H1 (cell line): ENCODE data around the gene OTC. TPM values are rescaled to one million over a fixed set of nuclear protein-coding genes. Genes with fewer than 3 reads are reported as not detected.

Experiments
- CTCF ChIA-PET: fragments of 300-600 bp; sonication (Branson Sonifier 250); formaldehyde crosslinking; loops from one replicate; lab custom pipeline; 2021; ENCODE audit not compliant: partially characterized antibody; lab: Charles Lee
- POLR2A ChIA-PET: fragments of 300-600 bp; sonication (Branson Sonifier 250); formaldehyde crosslinking; loops from one replicate; lab custom pipeline; 2021; ENCODE audit warnings: inconsistent platforms; ENCODE audit not compliant: partially characterized antibody; lab: Charles Lee
- DNase-seq, 2 experiments: peaks; one replicate each; pipeline versions ENCODE4 v3.0.0 to v3.0.0-alpha.2; 2010 to 2022; ENCODE audit warnings: low spot score in 2 of 2, low read depth in 1 of 2, mixed read lengths in 1 of 2
- FAIRE-seq: peaks from 2 replicates; lab custom pipeline; 2011; peaks lifted over from hg19 to GRCh38; lab: Jason Lieb, UNC
- H2AFZ ChIP-seq: 2 replicates; pipeline ENCODE4 v1.8.1; 2012; ENCODE audit warnings: low read length, inconsistent platforms
- H2AK5ac ChIP-seq: 2 replicates; pipeline ENCODE4 v1.6.1; 2013; ENCODE audit warnings: low read depth, low read length
- H2BK120ac ChIP-seq: replicated peaks from 2 replicates; pipeline ENCODE3; 2013; ENCODE audit warnings: low read depth, low read length, inconsistent platforms
- H2BK12ac ChIP-seq: 2 replicates; pipeline ENCODE4 v1.6.1; 2013; ENCODE audit warnings: low read depth, low read length
- H2BK15ac ChIP-seq: 2 replicates; pipeline ENCODE4 v1.6.1; 2013; ENCODE audit warnings: low read length
- H2BK20ac ChIP-seq: 2 replicates; pipeline ENCODE4 v1.6.1; 2013; ENCODE audit warnings: low read length
- H2BK5ac ChIP-seq: 2 replicates; pipeline ENCODE4 v1.6.1; 2013; ENCODE audit warnings: low read depth, low read length
- H3K14ac ChIP-seq: 2 replicates; pipeline ENCODE4 v1.6.1; 2013; ENCODE audit warnings: inconsistent platforms; ENCODE audit not compliant: insufficient read length
- H3K18ac ChIP-seq: 2 replicates; pipeline ENCODE4 v1.6.1; 2013; ENCODE audit warnings: low read length; ENCODE audit errors: extremely low read depth
- H3K23ac ChIP-seq: 2 replicates; pipeline ENCODE4 v1.6.1; 2013; ENCODE audit warnings: inconsistent platforms; ENCODE audit not compliant: insufficient read length
- H3K23me2 ChIP-seq: 2 replicates; pipeline ENCODE4 v1.6.1; 2013; ENCODE audit warnings: low read depth, low read length
- H3K27ac ChIP-seq: 2 replicates; pipeline ENCODE4 v1.6.1; 2011; ENCODE audit warnings: low read depth, low read length, inconsistent platforms
- H3K27me3 ChIP-seq, 4 experiments: replicated peaks in 1 of 4; 1 replicate in 1 of 4; 2 replicates in 3 of 4; pipeline versions ENCODE4 v1.6.1 to v1.8.1; 2011 to 2013; ENCODE audit warnings: low read length in 3 of 4, mild to moderate bottlenecking in 3 of 4, inconsistent platforms in 2 of 4, mixed read lengths in 2 of 4, moderate library complexity in 1 of 4; ENCODE audit not compliant: control insufficient read depth in 3 of 4, insufficient read depth in 3 of 4; ENCODE audit errors: extremely low read depth in 1 of 4
- H3K36me3 ChIP-seq, 4 experiments: 2 replicates each; pipeline versions ENCODE4 v1.6.1 to v1.8.1; 2011 to 2013; ENCODE audit warnings: mild to moderate bottlenecking in 4 of 4, low read length in 3 of 4, moderate library complexity in 2 of 4, control low read depth in 1 of 4, inconsistent platforms in 1 of 4; ENCODE audit not compliant: insufficient read depth in 4 of 4, control insufficient read depth in 2 of 4
- H3K4ac ChIP-seq: replicated peaks from 2 replicates; pipeline ENCODE3; 2013; ENCODE audit warnings: low read length, low read depth, mixed read lengths, inconsistent platforms; ENCODE audit not compliant: insufficient read length
- H3K4me1 ChIP-seq, 4 experiments: replicated peaks in 1 of 4; 1 replicate in 1 of 4; 2 replicates in 3 of 4; pipeline versions ENCODE4 v1.6.1 to v1.8.1; 2011 to 2013; ENCODE audit warnings: low read length in 3 of 4, inconsistent platforms in 2 of 4, mixed read lengths in 1 of 4; ENCODE audit not compliant: insufficient read depth in 4 of 4, control insufficient read depth in 3 of 4
- H3K4me2 ChIP-seq, 2 experiments: 2 replicates each; pipeline versions ENCODE4 v1.6.1 to v1.8.1; 2011 to 2013; ENCODE audit warnings: low read depth in 2 of 2, low read length in 2 of 2, control low read depth in 1 of 2, inconsistent platforms in 1 of 2, mild to moderate bottlenecking in 1 of 2; ENCODE audit not compliant: insufficient read depth in 1 of 2
- H3K4me3 ChIP-seq, 4 experiments: fragments of 200-600, 300-600 bp in 1 of 4; sonication (generic), shearing (Covaris generic), sonication (Bioruptor Twin) in 1 of 4; 2 replicates each; pipeline versions ENCODE4 v1.5.1 to v1.8.1; 2011 to 2016; ENCODE audit warnings: low read length in 4 of 4, low read depth in 3 of 4, control low read depth in 2 of 4, inconsistent platforms in 2 of 4, mild to moderate bottlenecking in 2 of 4, mixed read lengths in 1 of 4, moderate library complexity in 1 of 4; ENCODE audit not compliant: insufficient read depth in 2 of 4; ENCODE audit errors: extremely low read depth in 1 of 4
- H3K56ac ChIP-seq: replicated peaks from 2 replicates; pipeline ENCODE3; 2013; ENCODE audit warnings: low read depth, mild to moderate bottlenecking, mixed read lengths, low read length, inconsistent platforms; ENCODE audit not compliant: insufficient read length
- H3K79me1 ChIP-seq: 2 replicates; pipeline ENCODE4 v1.6.1; 2013; ENCODE audit warnings: low read depth, low read length, control low read depth
- H3K79me2 ChIP-seq, 2 experiments: 2 replicates each; pipeline versions ENCODE4 v1.6.1 to v1.8.1; 2012 to 2013; ENCODE audit warnings: low read length in 2 of 2, mild to moderate bottlenecking in 2 of 2, inconsistent platforms in 1 of 2; ENCODE audit not compliant: insufficient read depth in 2 of 2, control insufficient read depth in 1 of 2
- H3K9ac ChIP-seq, 4 experiments: replicated peaks in 1 of 4; 1 replicate in 1 of 4; 2 replicates in 3 of 4; pipeline versions ENCODE4 v1.6.1 to v1.8.1; 2011 to 2013; ENCODE audit warnings: low read depth in 3 of 4, low read length in 3 of 4, control low read depth in 2 of 4, mild to moderate bottlenecking in 2 of 4, moderate library complexity in 2 of 4, inconsistent platforms in 1 of 4; ENCODE audit errors: extremely low read depth in 1 of 4
- H3K9me3 ChIP-seq, 2 experiments: 2 replicates each; pipeline versions ENCODE4 v1.6.1 to v1.8.1; 2012 to 2013; ENCODE audit warnings: mild to moderate bottlenecking in 2 of 2, moderate library complexity in 2 of 2, control low read depth in 1 of 2, inconsistent platforms in 1 of 2, low read depth in 1 of 2, low read length in 1 of 2, mixed read lengths in 1 of 2; ENCODE audit not compliant: insufficient read depth in 2 of 2
- H4K20me1 ChIP-seq, 2 experiments: replicated peaks in 1 of 2; 2 replicates each; pipeline versions ENCODE3 to v1.8.1; 2011 to 2013; ENCODE audit warnings: inconsistent platforms in 2 of 2, low read length in 2 of 2, mild to moderate bottlenecking in 1 of 2; ENCODE audit not compliant: insufficient read depth in 2 of 2, control insufficient read depth in 1 of 2
- H4K5ac ChIP-seq: 2 replicates; pipeline ENCODE4 v1.6.1; 2013; ENCODE audit warnings: low read length, low read depth, mixed read lengths, inconsistent platforms; ENCODE audit not compliant: insufficient read length
- H4K8ac ChIP-seq: 2 replicates; pipeline ENCODE4 v1.8.0; 2013; ENCODE audit warnings: mild to moderate bottlenecking, moderate library complexity, low read length, inconsistent platforms; ENCODE audit not compliant: insufficient read depth; ENCODE audit errors: extremely low read depth
- H4K91ac ChIP-seq: replicated peaks from 2 replicates; pipeline ENCODE3; 2013; ENCODE audit warnings: low read length, mixed read lengths, inconsistent platforms; ENCODE audit not compliant: insufficient read length
- ASH2L ChIP-seq: fragments of 200-600, 300-600 bp; sonication (generic); IDR thresholded peaks from one replicate; pipeline ENCODE4 v1.7.1; 2017; ENCODE audit warnings: low read length
- BRCA1 ChIP-seq: IDR thresholded peaks from 2 replicates; pipeline ENCODE4 v1.6.1; 2012; ENCODE audit warnings: low read depth, low read length, improper control_type of control experiment
- CEBPB ChIP-seq: IDR thresholded peaks from 2 replicates; pipeline ENCODE4 v1.6.1; 2012; ENCODE audit warnings: low read depth, low read length
- CTCF ChIP-seq, 3 experiments: IDR thresholded peaks; 1 replicate in 2 of 3; 2 replicates in 1 of 3; pipeline versions ENCODE4 v1.5.1 to v1.6.1; 2011; ENCODE audit warnings: low read length in 3 of 3, mild to moderate bottlenecking in 3 of 3, inconsistent platforms in 2 of 3, low read depth in 1 of 3, moderate library complexity in 1 of 3; ENCODE audit not compliant: insufficient read depth in 1 of 3; ENCODE audit errors: control extremely low read depth in 1 of 3
- HDAC2 ChIP-seq, 2 experiments: fragments of 300-600 bp in 1 of 2; sonication (generic) in 1 of 2; IDR thresholded peaks; 2 replicates each; pipeline ENCODE4 v1.6.1; 2011 to 2012; ENCODE audit warnings: low read depth in 2 of 2, low read length in 2 of 2, mild to moderate bottlenecking in 2 of 2, moderate library complexity in 2 of 2, borderline replicate concordance in 1 of 2, inconsistent platforms in 1 of 2
- HDAC6 ChIP-seq: IDR thresholded peaks from one replicate; pipeline ENCODE4 v1.7.1; 2012; ENCODE audit warnings: low read depth, mild to moderate bottlenecking, inconsistent platforms, low read length, moderate library complexity
- JUN ChIP-seq: IDR thresholded peaks from 2 replicates; pipeline ENCODE4 v1.6.1; 2011; ENCODE audit warnings: low read depth, mild to moderate bottlenecking, improper control_type of control experiment, low read length
- NRF1 ChIP-seq: IDR thresholded peaks from 2 replicates; pipeline ENCODE4 v1.6.1; 2011; ENCODE audit warnings: mild to moderate bottlenecking, low read depth, low read length, improper control_type of control experiment
- POU5F1 ChIP-seq: IDR thresholded peaks from 2 replicates; pipeline ENCODE4 v1.6.1; 2011; ENCODE audit warnings: low read depth, mild to moderate bottlenecking, low read length, moderate library complexity
- RAD21 ChIP-seq, 2 experiments: IDR thresholded peaks in 1 of 2; conservative IDR thresholded peaks in 1 of 2; 2 replicates each; pipeline ENCODE4 v1.6.1; 2011; ENCODE audit warnings: low read depth in 2 of 2, low read length in 2 of 2, improper control_type of control experiment in 1 of 2, inconsistent platforms in 1 of 2, mild to moderate bottlenecking in 1 of 2, moderate library complexity in 1 of 2
- SIRT6 ChIP-seq: IDR thresholded peaks from one replicate; pipeline ENCODE4 v1.7.1; 2012; ENCODE audit warnings: low read length, inconsistent platforms
- SP1 ChIP-seq: IDR thresholded peaks from 2 replicates; pipeline ENCODE4 v1.6.1; 2011; ENCODE audit warnings: low read depth, low read length
- TAF1 ChIP-seq: IDR thresholded peaks from 2 replicates; pipeline ENCODE4 v1.6.1; 2011; ENCODE audit warnings: mild to moderate bottlenecking, low read depth, low read length
- ZNF274 ChIP-seq: IDR thresholded peaks from 2 replicates; pipeline ENCODE4 v1.7.0; 2012; ENCODE audit warnings: low read length, borderline replicate concordance; ENCODE audit errors: extremely low read depth
- polyA plus RNA-seq, 7 experiments: library from polyadenylated mRNA; depleted of rRNA in 3 of 7; stranded (reverse) in 5 of 7; unstranded in 2 of 7; fragments of >200 nt in 5 of 7; fragments of 200-250 nt in 2 of 7; gene quantifications; 1 replicate in 5 of 7; 2 replicates in 1 of 7; 4 replicates in 1 of 7; pipeline versions ENCODE4 v1.2.1 to v1.2.3, GENCODE V29; 2011 to 2013; ENCODE audit warnings: missing spikeins in 2 of 7, mixed read lengths in 2 of 7
- total RNA-seq: library from RNA; stranded (reverse); fragmentation: NEBNext Ultra II Directional; extraction: Animal tissue kit (Norgen Biotek cat#: 25700); gene quantifications from 2 replicates; pipeline ENCODE4 v1.2.1, GENCODE V29; 2021

The OTC gene
- total and polyA plus RNA-seq, 2 of the 8 experiments (the other 6 are each of a cell fraction or from before 2014, with no cell fraction given): not detected

GRCh38 chrX:38402118-38402517, 49.7 kb downstream of the OTC start:
- no peak overlapping the region for H3K4me2 ChIP-seq
- no peak overlapping the region for H2BK15ac ChIP-seq
- DNase-seq (no peak), FAIRE-seq (no peak)
- H3K23me2 ChIP-seq: no peaks in the 10 kb centered on the region
- H3K4ac ChIP-seq: no peak overlapping the region
- peaks cover 0 to 4% (median 0%) of the 10 kb centered on the region in 4 experiments; a peak in 2 of 7 replicates for H3K4me1 ChIP-seq
- CTCF ChIA-PET: no interaction called here
- no peak overlapping the region for H2BK20ac ChIP-seq
- H2AK5ac ChIP-seq: no peak overlapping the region
- no peak overlapping the region for H3K27ac ChIP-seq
- no peak overlapping the region for H3K56ac ChIP-seq
- H3K9me3 ChIP-seq: no peaks in the 10 kb centered on the region
- no peak overlapping the region for H4K91ac ChIP-seq
- H2AFZ ChIP-seq: no peak overlapping the region
- H3K23ac ChIP-seq: no peak overlapping the region
- no peaks in the 10 kb centered on the region for H3K36me3 ChIP-seq
- H2BK120ac ChIP-seq: no peak overlapping the region
- no peak overlapping the region for H2BK12ac ChIP-seq
- H3K4me3 ChIP-seq: no peak overlapping the region
- H3K79me2 ChIP-seq: no peaks in the 10 kb centered on the region
- no peak overlapping the region for H3K14ac ChIP-seq
- H3K79me1 ChIP-seq: no peaks in the 10 kb centered on the region
- H3K18ac ChIP-seq: no peak overlapping the region
- no peak overlapping the region for H2BK5ac ChIP-seq
- H4K20me1 ChIP-seq: no peaks in the 10 kb centered on the region
- no peak overlapping the region for H4K5ac ChIP-seq
- H3K9ac ChIP-seq: no peak overlapping the region
- POLR2A ChIA-PET: no interaction called here
- no peak overlapping the region for H4K8ac ChIP-seq
- H3K27me3 ChIP-seq: no peaks in the 10 kb centered on the region
- TF ChIP-seq SP1 (no peak), CTCF (IDR thresholded peaks at IDR 0.05; ENCODE audit: control extremely low read depth in 1 of 3, insufficient read depth in 1 of 3, low read depth in 1 of 3, low read length in 3 of 3) (no peak), NRF1 (no peak), HDAC6 (no peak), POU5F1 (no peak), SIRT6 (no peak), JUN (no peak), TAF1 (no peak), ASH2L (no peak), BRCA1 (no peak), HDAC2 (IDR thresholded peaks at IDR 0.05; ENCODE audit: borderline replicate concordance in 1 of 2, low read depth in 2 of 2, low read length in 2 of 2) (no peak), RAD21 (IDR thresholded peaks at IDR 0.05 in 1 of 2, conservative IDR thresholded peaks at IDR 0.05 in 1 of 2; ENCODE audit: low read depth in 2 of 2, low read length in 2 of 2) (no peak), CEBPB (no peak), ZNF274 (no peak)
